NK-92 treated with Interleukin-12 subunit alpha and Interleukin-12 subunit beta, amount 100 ng/mL, for 24 hours (cell line): ENCODE results near the gene ADIRF.
"Not testable (repeated sequence)": the region's sequence is repeated elsewhere in the genome, so short reads cannot be mapped to it uniquely, and the experiment has no call there.

Source experiments
- DNase-seq: peaks from one replicate; lab custom pipeline; 2025; lab: John Stamatoyannopoulos, UW

ADIRF gene

GRCh38 chr10:86960863-86961434 is 7.3 kb upstream of the ADIRF start:
- DNase-seq = no peak

GRCh38 chr10:86961481-86962091 is 6.7 kb upstream of the ADIRF start:
- DNase-seq = no peak

- DNase-seq = no peak
These were observed 5.9 kb upstream of the ADIRF start for GRCh38 chr10:86962136-86962980.

- DNase-seq = no peak
These were observed 5.3 kb upstream of the ADIRF start for GRCh38 chr10:86962981-86963310.

GRCh38 chr10:86963341-86963919 is 4.9 kb upstream of the ADIRF start:
- DNase-seq = no peak

- no peak for DNase-seq
These were observed 4.0 kb upstream of the ADIRF start for GRCh38 chr10:86964061-86964846.

GRCh38 chr10:86964847-86965190 is 3.5 kb upstream of the ADIRF start:
- DNase-seq = no peak

GRCh38 chr10:86965986-86966654 is 2.2 kb upstream of the ADIRF start:
- DNase-seq = no peak

GRCh38 chr10:86967481-86967941 is 771 bp upstream of the ADIRF start:
- DNase-seq = no peak

GRCh38 chr10:86968994-86969355 is 693 bp downstream of the ADIRF start:
- no peak for DNase-seq

- no peak for DNase-seq
These were observed 1.2 kb downstream of the ADIRF start for GRCh38 chr10:86969421-86970041.

- no peak for DNase-seq
These were observed 2.1 kb downstream of the ADIRF start for GRCh38 chr10:86970162-86970981.

- no peak for DNase-seq
These were observed 2.6 kb downstream of the ADIRF start for GRCh38 chr10:86970982-86971231.

GRCh38 chr10:86971232-86971991 is 3.1 kb downstream of the ADIRF start:
- DNase-seq = peak; percentile 55

- no peak for DNase-seq
These were observed 4.5 kb downstream of the ADIRF start for GRCh38 chr10:86972613-86973380.

GRCh38 chr10:86974484-86974883 is 6.2 kb downstream of the ADIRF start:
- no peak for DNase-seq

- no peak for DNase-seq
These were observed 8.2 kb downstream of the ADIRF start for GRCh38 chr10:86976362-86977056.

GRCh38 chr10:86978457-86978856 is 10.2 kb downstream of the ADIRF start:
- DNase-seq = not testable (repeated sequence)
